Mesendoderm (in vitro differentiated cells): ENCODE results near the gene STK10.

Experiments
- DNase-seq: peaks from one replicate; pipeline ENCODE4 v3.0.0; 2013
- H2AK5ac ChIP-seq: 2 replicates; pipeline ENCODE4 v1.6.1; 2013; ENCODE audit warnings: low read length, inconsistent platforms
- H2BK120ac ChIP-seq: 2 replicates; pipeline ENCODE4 v1.6.1; 2013; ENCODE audit warnings: low read depth, mild to moderate bottlenecking, low read length, moderate library complexity, mixed read lengths
- H2BK15ac ChIP-seq: replicated peaks from 2 replicates; pipeline ENCODE4 v1.6.1; 2013; ENCODE audit warnings: low read depth, mild to moderate bottlenecking, moderate library complexity
- H2BK5ac ChIP-seq: 2 replicates; pipeline ENCODE4 v1.6.1; 2013; ENCODE audit warnings: low read length, inconsistent platforms
- H3K18ac ChIP-seq: 2 replicates; pipeline ENCODE4 v1.6.1; 2013; ENCODE audit warnings: mild to moderate bottlenecking, low read length, mixed read lengths
- H3K23ac ChIP-seq: one replicate; pipeline ENCODE4 v1.6.1; 2013; ENCODE audit warnings: low read length
- H3K27ac ChIP-seq: 2 replicates; pipeline ENCODE4 v1.5.1; 2013; ENCODE audit warnings: low read depth, mild to moderate bottlenecking, inconsistent platforms, low read length, moderate library complexity
- H3K27me3 ChIP-seq: 2 replicates; pipeline ENCODE4 v1.6.1; 2013; ENCODE audit warnings: low read length, control low read depth, mild to moderate bottlenecking, inconsistent platforms; ENCODE audit not compliant: insufficient read depth, poor library complexity
- H3K36me3 ChIP-seq: 2 replicates; pipeline ENCODE4 v1.6.1; 2013; ENCODE audit warnings: low read length, inconsistent platforms; ENCODE audit not compliant: control insufficient read depth, insufficient read depth
- H3K4ac ChIP-seq: one replicate; pipeline ENCODE4 v1.6.1; 2013; ENCODE audit warnings: low read depth, mild to moderate bottlenecking, low read length, moderate library complexity
- H3K4me1 ChIP-seq: 2 replicates; pipeline ENCODE4 v1.6.1; 2013; ENCODE audit warnings: low read depth, low read length, inconsistent platforms; ENCODE audit not compliant: control insufficient read depth
- H3K4me2 ChIP-seq: 2 replicates; pipeline ENCODE4 v1.6.1; 2013; ENCODE audit warnings: low read length
- H3K4me3 ChIP-seq: 2 replicates; pipeline ENCODE4 v1.5.1; 2013; ENCODE audit warnings: mild to moderate bottlenecking, low read length
- H3K56ac ChIP-seq: one replicate; pipeline ENCODE4 v1.6.1; 2013; ENCODE audit warnings: low read length
- H3K79me1 ChIP-seq: 2 replicates; pipeline ENCODE4 v1.6.1; 2013; ENCODE audit warnings: low read length, inconsistent platforms
- H3K79me2 ChIP-seq: 2 replicates; pipeline ENCODE4 v1.6.1; 2013; ENCODE audit warnings: mild to moderate bottlenecking, low read length; ENCODE audit not compliant: control insufficient read depth, insufficient read depth
- H3K9ac ChIP-seq: 2 replicates; pipeline ENCODE4 v1.6.1; 2013; ENCODE audit warnings: low read length, inconsistent platforms
- H4K5ac ChIP-seq: one replicate; pipeline ENCODE4 v1.6.1; 2013; ENCODE audit warnings: low read length
- H4K8ac ChIP-seq: one replicate; pipeline ENCODE4 v1.6.1; 2013; ENCODE audit warnings: low read depth, mild to moderate bottlenecking, control low read depth, low read length, moderate library complexity
- WGBS: extraction: QIAGEN DNeasy Blood & Tissue Kit; methylation state at CpG from one replicate; pipeline ENCODE4 v1.1.7; 2013; ENCODE audit warnings: low lambda C conversion rate, missing lambda C conversion rate; ENCODE audit not compliant: insufficient coverage; ENCODE audit errors: extremely low coverage; 5-methylcytosine and 5-hydroxymethylcytosine counted together

The STK10 gene

GRCh38 chr5:172168311-172168710 is 19.7 kb downstream of the STK10 start:
- DNase-seq, result no peak
- WGBS, result no CpG with 5 or more reads among the region's 8 CpGs
- Histone ChIP-seq H2BK5ac (no peak overlapping the region), H3K23ac (no peak overlapping the region), H3K27me3 (no peaks in the 10 kb centered on the region), H3K4ac (no peak overlapping the region), H3K79me1 (peaks cover 2% of the 10 kb centered on the region), H3K9ac (no peak overlapping the region), H2BK15ac (no peak overlapping the region), H3K56ac (no peak overlapping the region), H2AK5ac (no peak overlapping the region), H3K4me3 (no peak overlapping the region), H4K8ac (no peak overlapping the region), H3K27ac (no peak overlapping the region), H3K4me2 (no peak overlapping the region), H3K4me1 (no peaks in the 10 kb centered on the region), H2BK120ac (no peak overlapping the region), H3K79me2 (no peaks in the 10 kb centered on the region), H4K5ac (no peak overlapping the region), H3K36me3 (no peaks in the 10 kb centered on the region), H3K18ac (no peak overlapping the region)

- Histone ChIP-seq H4K8ac (no peak overlapping the region), H2BK15ac (no peak overlapping the region), H3K18ac (no peak overlapping the region), H3K9ac (no peak overlapping the region), H2AK5ac (no peak overlapping the region), H3K56ac (no peak overlapping the region), H3K4me2 (no peak overlapping the region), H3K79me1 (peaks cover 2% of the 10 kb centered on the region), H4K5ac (no peak overlapping the region), H3K36me3 (no peaks in the 10 kb centered on the region), H3K23ac (no peak overlapping the region), H3K4me1 (no peaks in the 10 kb centered on the region), H2BK5ac (no peak overlapping the region), H3K4ac (no peak overlapping the region), H3K79me2 (no peaks in the 10 kb centered on the region), H3K27ac (no peak overlapping the region), H2BK120ac (no peak overlapping the region), H3K27me3 (no peaks in the 10 kb centered on the region), H3K4me3 (no peak overlapping the region)
- DNase-seq, result no peak
- WGBS, result no CpG with 5 or more reads among the region's 7 CpGs
Observed at GRCh38 chr5:172167895-172168294, 20.1 kb downstream of the STK10 start.

GRCh38 chr5:172166030-172166826 is 21.8 kb downstream of the STK10 start:
- DNase-seq, result no peak
- no peaks in the 10 kb centered on the region for H3K4me1 ChIP-seq
- H3K36me3 ChIP-seq, result no peaks in the 10 kb centered on the region
- H3K4me3 ChIP-seq, result no peak overlapping the region
- H3K4me2 ChIP-seq, result no peak overlapping the region
- no peak overlapping the region for H2BK15ac ChIP-seq
- H3K23ac ChIP-seq, result no peak overlapping the region
- H4K8ac ChIP-seq, result no peak overlapping the region
- WGBS, result no CpG with 5 or more reads among the region's 16 CpGs
- no peak overlapping the region for H2BK5ac ChIP-seq
- H3K18ac ChIP-seq, result no peak overlapping the region
- H2AK5ac ChIP-seq, result no peak overlapping the region
- no peak overlapping the region for H2BK120ac ChIP-seq
- no peak overlapping the region for H3K9ac ChIP-seq
- no peak overlapping the region for H3K4ac ChIP-seq
- H3K27ac ChIP-seq, result no peak overlapping the region
- H4K5ac ChIP-seq, result no peak overlapping the region
- peaks cover 2% of the 10 kb centered on the region for H3K79me1 ChIP-seq
- no peaks in the 10 kb centered on the region for H3K27me3 ChIP-seq
- no peak overlapping the region for H3K56ac ChIP-seq
- H3K79me2 ChIP-seq, result no peaks in the 10 kb centered on the region

GRCh38 chr5:172165465-172165864 is 22.6 kb downstream of the STK10 start:
- no peak overlapping the region for H3K4ac ChIP-seq
- no peaks in the 10 kb centered on the region for H3K27me3 ChIP-seq
- no peak for DNase-seq
- H2BK5ac ChIP-seq, result no peak overlapping the region
- H2BK15ac ChIP-seq, result no peak overlapping the region
- no peak overlapping the region for H3K23ac ChIP-seq
- no peak overlapping the region for H3K9ac ChIP-seq
- no CpG with 5 or more reads among the region's 7 CpGs for WGBS
- no peaks in the 10 kb centered on the region for H3K79me2 ChIP-seq
- H4K8ac ChIP-seq, result no peak overlapping the region
- peaks cover 2% of the 10 kb centered on the region for H3K79me1 ChIP-seq
- H3K18ac ChIP-seq, result no peak overlapping the region
- no peak overlapping the region for H4K5ac ChIP-seq
- no peak overlapping the region for H3K4me2 ChIP-seq
- no peak overlapping the region for H3K27ac ChIP-seq
- H3K56ac ChIP-seq, result no peak overlapping the region
- no peaks in the 10 kb centered on the region for H3K4me1 ChIP-seq
- no peak overlapping the region for H3K4me3 ChIP-seq
- no peaks in the 10 kb centered on the region for H3K36me3 ChIP-seq
- H2AK5ac ChIP-seq, result no peak overlapping the region
- no peak overlapping the region for H2BK120ac ChIP-seq

GRCh38 chr5:172164769-172165212 is 23.2 kb downstream of the STK10 start:
- no peaks in the 10 kb centered on the region for H3K27me3 ChIP-seq
- no peak overlapping the region for H2AK5ac ChIP-seq
- H3K4me1 ChIP-seq, result no peaks in the 10 kb centered on the region
- H2BK5ac ChIP-seq, result no peak overlapping the region
- no peak overlapping the region for H3K4me2 ChIP-seq
- H3K4ac ChIP-seq, result no peak overlapping the region
- H3K23ac ChIP-seq, result no peak overlapping the region
- no peak overlapping the region for H3K9ac ChIP-seq
- H3K4me3 ChIP-seq, result no peak overlapping the region
- H3K27ac ChIP-seq, result no peak overlapping the region
- no peak overlapping the region for H2BK15ac ChIP-seq
- DNase-seq, result no peak
- no peak overlapping the region for H3K56ac ChIP-seq
- H3K36me3 ChIP-seq, result no peaks in the 10 kb centered on the region
- H3K79me2 ChIP-seq, result no peaks in the 10 kb centered on the region
- no peak overlapping the region for H2BK120ac ChIP-seq
- H3K79me1 ChIP-seq, result peaks cover 2% of the 10 kb centered on the region
- no CpG with 5 or more reads among the region's 13 CpGs for WGBS
- no peak overlapping the region for H4K5ac ChIP-seq
- H4K8ac ChIP-seq, result no peak overlapping the region
- no peak overlapping the region for H3K18ac ChIP-seq

- no CpG with 5 or more reads among the region's 4 CpGs for WGBS
- no peak overlapping the region for H2BK120ac ChIP-seq
- no peak overlapping the region for H2BK15ac ChIP-seq
- no peak overlapping the region for H3K27ac ChIP-seq
- no peaks in the 10 kb centered on the region for H3K36me3 ChIP-seq
- no peak overlapping the region for H3K23ac ChIP-seq
- no peaks in the 10 kb centered on the region for H3K27me3 ChIP-seq
- no peaks in the 10 kb centered on the region for H3K4me1 ChIP-seq
- H3K79me1 ChIP-seq, result peaks cover 2% of the 10 kb centered on the region
- H3K56ac ChIP-seq, result no peak overlapping the region
- no peak overlapping the region for H3K4me3 ChIP-seq
- H4K5ac ChIP-seq, result no peak overlapping the region
- no peak overlapping the region for H3K4me2 ChIP-seq
- H2BK5ac ChIP-seq, result no peak overlapping the region
- DNase-seq, result no peak
- H4K8ac ChIP-seq, result no peak overlapping the region
- H3K79me2 ChIP-seq, result no peaks in the 10 kb centered on the region
- no peak overlapping the region for H3K18ac ChIP-seq
- H2AK5ac ChIP-seq, result no peak overlapping the region
- no peak overlapping the region for H3K9ac ChIP-seq
- H3K4ac ChIP-seq, result no peak overlapping the region
Observed at GRCh38 chr5:172163346-172163745, 24.7 kb downstream of the STK10 start.
